GM18868 (cell line): ENCODE data around the gene TBC1D22A.

Experiments used
- ATAC-seq: cut with Tn5 transposase; IDR thresholded peaks from one replicate; pipeline ENCODE4 v1.9.1; 2021; ENCODE audit warnings: mild to moderate bottlenecking, moderate library complexity; ENCODE audit not compliant: unreplicated experiment

The TBC1D22A gene

DNA sequence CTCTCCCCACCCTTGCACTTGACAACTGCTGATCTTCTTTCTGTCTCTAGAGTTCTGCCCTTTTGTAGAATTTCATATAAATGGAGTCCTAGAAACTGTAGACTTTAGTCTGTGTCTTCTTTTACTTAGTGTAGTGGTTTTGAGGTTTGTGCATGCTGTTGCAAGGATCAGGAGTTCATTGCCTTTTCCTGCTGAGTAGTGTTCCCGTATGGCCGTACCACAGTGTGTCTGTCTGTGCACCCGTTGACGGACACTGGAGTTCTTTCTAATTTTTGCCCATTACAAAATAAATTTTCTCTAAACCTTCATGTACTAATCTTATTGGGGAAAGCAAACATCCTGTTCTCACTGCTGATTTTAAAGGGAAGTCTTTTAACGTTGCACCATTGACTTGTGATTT lies 138.1 kb downstream of the TBC1D22A start:
- ATAC-seq, result no peak

GRCh38 chr22:46902436-46902835 lies 140.0 kb downstream of the TBC1D22A start:
- ATAC-seq, result no peak

GRCh38 chr22:46902998-46903916 lies 140.8 kb downstream of the TBC1D22A start:
- no peak for ATAC-seq

DNA sequence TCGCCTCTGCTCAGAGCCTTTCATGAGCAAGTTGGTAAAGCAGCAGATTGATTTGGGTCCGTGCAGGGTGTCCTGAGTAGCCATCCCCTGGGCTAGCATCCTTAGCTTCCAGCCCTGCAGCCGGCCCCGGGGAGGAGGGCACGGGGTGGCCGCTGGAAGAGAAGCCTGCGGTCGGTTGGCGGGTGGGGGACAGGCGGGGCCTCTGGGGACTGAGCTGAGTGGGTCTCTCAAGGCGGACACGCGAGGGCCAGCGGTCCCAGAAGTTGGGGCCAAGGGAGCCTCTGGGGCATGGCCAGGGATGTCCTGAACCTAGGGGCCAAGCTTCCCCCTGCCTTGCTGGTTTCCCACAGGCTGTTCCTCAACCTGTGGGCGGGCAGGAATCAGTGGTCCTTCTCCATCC lies 143.0 kb downstream of the TBC1D22A start:
- ATAC-seq, result no peak

DNA sequence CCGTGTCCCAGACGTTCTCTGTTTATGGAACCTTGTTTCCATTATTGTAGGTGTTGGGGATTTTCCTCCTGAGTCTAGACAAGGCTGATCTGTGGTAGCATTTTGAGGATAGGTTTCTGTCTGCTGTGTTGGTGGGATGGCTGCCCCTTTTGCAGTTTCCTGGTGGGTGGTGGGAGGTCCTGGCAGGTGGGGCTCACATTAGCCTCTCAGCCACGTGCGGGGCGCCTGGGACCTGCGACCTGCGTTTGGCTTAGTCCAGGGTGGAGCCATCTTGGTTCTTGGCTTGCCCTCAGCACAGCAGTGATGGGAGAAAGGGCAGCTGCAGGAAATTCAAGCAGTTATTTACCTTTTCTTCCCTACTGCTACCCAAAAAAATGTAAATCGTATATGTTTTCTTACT lies 143.4 kb downstream of the TBC1D22A start:
- ATAC-seq, result no peak

- ATAC-seq, result no peak
Observed at GRCh38 chr22:46906326-46907045, 144.0 kb downstream of the TBC1D22A start.

DNA sequence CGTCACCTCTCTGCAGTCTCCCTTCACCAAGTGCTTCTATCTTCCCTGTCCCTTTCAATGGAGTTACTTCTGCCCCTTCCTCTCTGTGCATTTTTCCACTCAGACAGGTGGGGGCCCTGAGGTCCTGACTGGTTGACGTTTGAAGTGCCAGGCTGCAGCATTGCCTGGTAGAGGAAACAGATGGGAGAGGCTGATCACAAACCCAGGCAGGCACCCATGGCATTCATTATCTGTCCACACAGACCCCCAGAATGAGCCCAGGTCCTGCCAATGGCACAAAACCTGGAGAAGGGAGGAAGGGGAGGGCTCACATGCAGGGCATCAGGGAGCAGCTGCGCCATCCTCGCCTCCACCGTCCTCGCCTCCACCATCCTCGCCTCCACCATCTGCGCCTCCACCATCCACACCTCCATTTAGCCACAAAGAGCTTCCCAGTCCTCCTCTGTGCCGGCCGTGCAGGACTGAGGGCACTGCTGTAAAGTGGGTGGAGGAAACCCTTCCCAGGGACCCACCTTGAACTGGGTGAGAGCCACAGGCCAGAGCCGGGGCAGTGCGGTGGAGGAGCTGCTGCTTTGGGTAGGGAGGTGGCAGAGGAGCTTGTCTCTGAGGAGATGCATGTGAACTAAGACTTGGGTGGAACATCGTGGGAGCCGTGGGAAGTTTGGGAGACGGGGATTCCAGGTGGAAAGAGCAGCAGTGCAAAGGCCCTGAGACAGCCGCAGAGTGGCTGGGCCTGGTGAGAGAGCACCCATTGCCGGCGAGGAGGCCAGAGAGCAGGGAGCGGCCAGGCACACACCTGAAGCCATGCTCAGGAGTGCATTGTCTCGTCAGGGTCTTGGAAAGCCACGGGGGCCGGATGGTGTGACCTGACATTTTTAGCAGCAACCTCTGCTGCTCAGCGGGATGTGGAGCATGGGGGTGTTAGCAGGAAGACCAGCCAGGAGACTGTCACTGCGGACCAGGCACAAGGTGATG lies 145.1 kb downstream of the TBC1D22A start:
- ATAC-seq, result no peak

- no peak for ATAC-seq
Observed at GRCh38 chr22:46908641-46909107, 146.2 kb downstream of the TBC1D22A start.

GRCh38 chr22:46909237-46910030 lies 147.0 kb downstream of the TBC1D22A start:
- no peak for ATAC-seq

GRCh38 chr22:46910624-46911023 lies 148.2 kb downstream of the TBC1D22A start:
- ATAC-seq, result no peak

DNA sequence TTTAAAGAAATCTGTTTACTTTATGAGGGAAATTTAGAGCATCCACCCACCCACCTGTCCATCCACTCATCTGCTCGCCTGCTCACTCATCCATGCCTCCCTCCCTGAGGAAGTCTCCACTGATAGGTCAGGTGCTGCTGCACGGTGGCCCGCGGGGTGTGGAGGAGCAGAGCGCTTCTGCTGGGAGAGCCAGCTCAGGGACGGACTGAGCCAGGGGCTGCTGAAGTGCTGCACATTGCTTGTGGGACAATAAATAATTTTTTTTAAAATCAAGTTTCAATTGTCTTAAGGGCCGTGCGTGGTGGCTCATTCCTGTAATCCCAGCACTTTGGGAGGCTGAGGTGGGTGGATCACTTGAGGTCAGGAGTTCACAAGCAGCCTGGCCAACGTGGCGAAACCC lies 148.9 kb downstream of the TBC1D22A start:
- ATAC-seq, result no peak

DNA sequence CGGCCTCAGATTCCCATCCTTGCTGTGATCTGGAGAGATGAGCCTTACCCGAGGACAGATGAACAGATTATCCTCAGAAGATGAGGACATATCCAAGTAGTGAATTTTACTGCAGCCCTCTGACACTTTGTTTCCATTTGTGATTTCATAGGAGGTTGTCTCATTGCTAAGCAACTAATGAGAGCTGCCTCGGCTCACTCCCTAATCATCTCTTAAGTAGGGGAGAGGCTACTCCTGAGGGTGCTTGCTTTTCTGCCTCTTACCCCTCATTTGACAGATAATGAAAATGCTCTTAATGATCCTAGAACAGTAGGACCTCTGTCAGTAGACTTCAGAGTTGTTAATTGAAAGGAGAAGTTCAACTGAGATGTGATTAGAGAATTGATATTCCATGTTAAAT lies 150.9 kb downstream of the TBC1D22A start:
- ATAC-seq, result no peak

DNA sequence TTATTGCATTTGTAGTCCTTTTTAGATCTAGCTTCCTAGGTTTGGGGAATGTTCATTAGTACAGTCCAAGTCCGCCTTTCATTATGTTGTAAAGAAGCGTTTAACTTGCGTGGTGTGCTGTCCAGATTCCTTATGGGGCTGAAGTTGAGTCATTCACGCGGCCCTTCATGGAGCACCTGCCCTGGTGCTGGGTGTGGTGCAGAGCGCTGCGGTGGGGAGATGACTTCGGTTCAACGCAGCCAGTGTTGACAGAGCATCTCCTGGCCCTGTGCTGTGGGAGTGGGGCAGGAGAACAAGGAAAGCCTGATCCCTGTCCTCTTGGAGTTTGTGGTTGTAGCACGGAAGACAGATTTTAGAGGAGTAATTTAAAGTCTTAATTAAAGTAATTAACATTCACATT lies 152.0 kb downstream of the TBC1D22A start:
- ATAC-seq, result no peak

DNA sequence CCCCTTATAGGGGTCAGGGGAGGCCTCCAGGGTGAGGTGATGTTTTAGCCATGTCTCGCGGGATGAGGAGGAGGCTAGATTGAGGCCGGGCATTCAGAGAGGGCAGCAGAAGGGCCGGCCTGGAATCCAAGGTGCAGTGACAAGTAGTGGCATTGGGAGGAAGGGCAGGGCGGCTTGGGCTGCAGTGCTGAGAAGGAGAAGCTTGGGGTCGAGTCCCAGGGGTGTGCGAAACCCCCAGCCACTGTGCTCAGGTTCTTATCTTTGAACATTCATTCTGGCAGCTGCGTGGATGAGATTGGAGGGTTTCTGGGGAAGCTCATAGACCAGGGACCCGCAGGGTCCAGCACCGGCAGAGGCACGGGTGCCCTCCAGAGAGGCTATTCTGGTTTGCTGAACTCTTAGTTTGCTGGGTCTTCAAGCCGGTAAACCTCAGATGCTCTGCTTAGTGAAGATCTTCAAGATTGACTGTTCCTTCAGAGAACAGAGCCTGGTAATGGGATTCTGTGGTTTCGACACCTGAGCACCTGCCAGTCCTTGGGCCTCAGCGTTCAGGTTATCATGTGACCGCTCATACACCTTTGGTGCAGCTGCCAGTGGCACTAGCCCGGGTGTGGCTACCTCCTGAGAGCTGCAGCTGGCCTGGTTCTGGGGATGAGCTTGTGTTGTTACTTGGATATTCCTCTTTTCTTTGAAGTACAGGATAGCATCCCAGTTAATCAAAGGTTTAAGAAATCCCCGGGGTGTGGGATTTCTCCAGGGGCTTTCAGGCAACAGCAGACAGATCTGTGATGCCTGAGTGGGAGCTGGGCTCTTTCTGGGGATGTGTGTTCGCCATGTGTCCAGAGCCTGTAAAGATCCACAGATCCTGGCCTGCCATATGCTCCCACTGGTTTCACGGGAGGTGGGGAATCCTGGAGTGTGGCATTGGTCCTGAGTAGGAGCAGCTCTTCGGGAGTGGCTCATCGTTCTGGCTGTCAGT lies 152.8 kb downstream of the TBC1D22A start:
- no peak for ATAC-seq

GRCh38 chr22:46915950-46916730 lies 153.7 kb downstream of the TBC1D22A start:
- ATAC-seq, result no peak

- no peak for ATAC-seq
Observed at GRCh38 chr22:46916886-46917770, 154.7 kb downstream of the TBC1D22A start.

GRCh38 chr22:46917771-46918101 lies 155.3 kb downstream of the TBC1D22A start:
- no peak for ATAC-seq
